Ovary (tissue), 3 donors: ENCODE measurements around the gene JPH3.

Experiments
- EP300 ChIP-seq: sonication (generic); formaldehyde crosslinking; IDR thresholded peaks from one replicate; pipeline ENCODE4 v1.6.1; 2017; ENCODE audit warnings: antibody characterized with exemption
- POLR2A ChIP-seq: fragments of 450-650 bp; IDR thresholded peaks from one replicate; pipeline ENCODE4 v1.6.1; 2017; ENCODE audit warnings: antibody characterized with exemption, mild to moderate bottlenecking, moderate library complexity
- TF ChIP-seq, protein P1 (sequence below), 3 donors: fragments of 450-650 bp in 2 of 3; fragments of 200-600 bp in 1 of 3; IDR thresholded peaks; one replicate each; pipeline versions ENCODE4 v1.5.1 to v1.8.0; 2016 to 2022; ENCODE audit warnings: antibody characterized with exemption in 3 of 3, mild to moderate bottlenecking in 1 of 3
- donor health status: DM: no; HTN: no; CAD: no.

DNA sequence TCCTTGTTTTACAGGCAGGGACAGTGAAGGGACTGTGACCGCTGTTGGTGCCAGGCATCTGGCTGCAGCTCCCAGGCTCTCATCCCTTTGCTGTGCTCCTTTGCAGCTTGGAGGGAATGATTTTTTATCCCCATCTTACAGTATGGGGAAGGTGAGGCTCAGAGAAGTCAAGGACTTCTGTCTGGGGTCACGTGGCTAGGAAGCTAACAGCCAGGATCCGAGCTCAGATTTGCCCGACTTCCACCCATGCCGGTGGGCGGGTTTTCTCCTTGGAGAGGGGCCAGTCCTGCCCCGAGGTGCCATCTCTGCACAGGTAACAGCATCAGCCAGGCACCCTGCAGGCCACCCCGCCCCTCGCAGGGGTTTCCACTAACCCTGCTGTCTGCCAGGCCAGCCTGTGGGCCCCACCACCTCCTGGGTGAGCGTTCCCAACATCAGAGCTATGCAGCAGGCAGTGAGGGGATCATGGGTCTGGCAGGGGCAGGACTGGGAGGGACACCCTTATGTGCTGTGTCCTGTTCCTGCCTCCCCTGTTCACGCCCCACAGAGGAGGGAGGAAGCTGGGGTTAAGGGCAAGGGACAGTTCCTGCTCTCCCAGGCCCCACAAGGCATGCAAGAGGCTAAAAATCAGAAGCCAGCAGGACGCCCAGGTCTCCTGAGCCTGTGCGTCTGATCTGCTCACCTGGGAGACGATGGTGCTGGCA, 25.4 kb downstream of the JPH3 start:
- TF ChIP-seq, protein P1, sequence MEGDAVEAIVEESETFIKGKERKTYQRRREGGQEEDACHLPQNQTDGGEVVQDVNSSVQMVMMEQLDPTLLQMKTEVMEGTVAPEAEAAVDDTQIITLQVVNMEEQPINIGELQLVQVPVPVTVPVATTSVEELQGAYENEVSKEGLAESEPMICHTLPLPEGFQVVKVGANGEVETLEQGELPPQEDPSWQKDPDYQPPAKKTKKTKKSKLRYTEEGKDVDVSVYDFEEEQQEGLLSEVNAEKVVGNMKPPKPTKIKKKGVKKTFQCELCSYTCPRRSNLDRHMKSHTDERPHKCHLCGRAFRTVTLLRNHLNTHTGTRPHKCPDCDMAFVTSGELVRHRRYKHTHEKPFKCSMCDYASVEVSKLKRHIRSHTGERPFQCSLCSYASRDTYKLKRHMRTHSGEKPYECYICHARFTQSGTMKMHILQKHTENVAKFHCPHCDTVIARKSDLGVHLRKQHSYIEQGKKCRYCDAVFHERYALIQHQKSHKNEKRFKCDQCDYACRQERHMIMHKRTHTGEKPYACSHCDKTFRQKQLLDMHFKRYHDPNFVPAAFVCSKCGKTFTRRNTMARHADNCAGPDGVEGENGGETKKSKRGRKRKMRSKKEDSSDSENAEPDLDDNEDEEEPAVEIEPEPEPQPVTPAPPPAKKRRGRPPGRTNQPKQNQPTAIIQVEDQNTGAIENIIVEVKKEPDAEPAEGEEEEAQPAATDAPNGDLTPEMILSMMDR (IDR thresholded peaks at IDR 0.05), result no peak
- TF ChIP-seq POLR2A (no peak), EP300 (no peak)
